Esophagus muscularis mucosa (tissue), 4 donors: Measurements from ENCODE around the gene HOXC9.

Experiments used
- EP300 ChIP-seq: sonication (generic); formaldehyde crosslinking; IDR thresholded peaks from one replicate; pipeline ENCODE4 v1.6.1; 2017; ENCODE audit warnings: antibody characterized with exemption
- POLR2A ChIP-seq: fragments of 450-650 bp; IDR thresholded peaks from one replicate; pipeline ENCODE4 v1.6.1; 2017; ENCODE audit warnings: antibody characterized with exemption, moderate library complexity, mild to moderate bottlenecking, low read depth
- POLR2AphosphoS5 ChIP-seq, 2 donors: sonication (generic); formaldehyde crosslinking; IDR thresholded peaks; one replicate each; pipeline ENCODE4 v1.6.1; 2017; ENCODE audit warnings: antibody characterized with exemption in 2 of 2
- TF ChIP-seq, protein P1 (sequence below), 3 experiments: fragments of 200-600 bp in 2 of 3; fragments of 450-650 bp in 1 of 3; sonication (generic) in 2 of 3; IDR thresholded peaks; one replicate each; pipeline ENCODE4 v1.5.1; 2017 to 2019; ENCODE audit warnings: antibody characterized with exemption in 3 of 3, mild to moderate bottlenecking in 2 of 3, moderate library complexity in 1 of 3

DNA sequence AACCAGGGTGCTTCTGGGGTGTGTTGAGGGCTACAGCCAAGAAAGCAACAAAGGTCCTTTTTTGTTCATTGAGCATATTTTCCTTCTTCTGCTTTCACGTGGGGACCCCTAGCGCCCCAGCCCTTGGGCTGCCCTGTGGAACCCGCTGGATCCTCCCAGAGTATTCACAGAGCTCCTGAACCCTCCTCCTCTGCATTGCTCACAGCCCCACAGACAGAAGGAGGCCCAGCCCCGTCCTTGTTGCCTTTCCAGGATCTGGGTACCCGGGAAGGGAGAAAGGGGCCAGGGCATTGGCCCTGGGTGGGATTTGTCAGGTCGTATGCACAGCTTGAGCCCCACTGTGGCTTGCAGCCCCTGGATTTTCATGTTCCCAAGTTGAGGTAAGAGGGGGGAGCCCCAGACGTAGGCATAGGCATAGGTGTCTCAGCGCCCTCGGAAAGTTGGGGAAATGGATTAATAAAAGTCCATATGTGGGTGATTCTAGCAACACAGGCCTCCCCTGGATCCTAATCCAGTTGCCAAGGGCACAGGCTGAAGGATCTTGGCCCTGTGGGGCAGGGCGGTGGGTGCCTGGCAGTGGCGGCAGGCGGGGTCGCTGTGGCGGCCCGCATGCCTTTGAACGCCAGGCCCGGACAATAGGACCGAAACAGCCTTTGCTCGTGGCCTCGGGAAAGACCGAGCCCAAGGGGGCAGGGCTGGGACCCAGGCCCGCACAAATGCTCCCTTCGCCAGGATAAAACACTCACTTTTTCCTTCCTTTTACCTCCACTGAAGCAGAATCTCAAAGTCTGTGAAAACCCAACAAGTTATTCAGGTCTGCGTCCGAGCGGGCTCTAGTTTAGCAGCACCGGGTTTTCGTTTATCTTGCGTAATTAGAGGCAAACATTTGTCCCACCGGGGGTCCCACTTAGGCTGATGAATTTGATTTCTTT lies 18.1 kb upstream of the HOXC9 start:
- TF ChIP-seq POLR2A (no peak), EP300 (no peak), POLR2AphosphoS5 (IDR thresholded peaks at IDR 0.05) (no peak)
- TF ChIP-seq, protein P1, sequence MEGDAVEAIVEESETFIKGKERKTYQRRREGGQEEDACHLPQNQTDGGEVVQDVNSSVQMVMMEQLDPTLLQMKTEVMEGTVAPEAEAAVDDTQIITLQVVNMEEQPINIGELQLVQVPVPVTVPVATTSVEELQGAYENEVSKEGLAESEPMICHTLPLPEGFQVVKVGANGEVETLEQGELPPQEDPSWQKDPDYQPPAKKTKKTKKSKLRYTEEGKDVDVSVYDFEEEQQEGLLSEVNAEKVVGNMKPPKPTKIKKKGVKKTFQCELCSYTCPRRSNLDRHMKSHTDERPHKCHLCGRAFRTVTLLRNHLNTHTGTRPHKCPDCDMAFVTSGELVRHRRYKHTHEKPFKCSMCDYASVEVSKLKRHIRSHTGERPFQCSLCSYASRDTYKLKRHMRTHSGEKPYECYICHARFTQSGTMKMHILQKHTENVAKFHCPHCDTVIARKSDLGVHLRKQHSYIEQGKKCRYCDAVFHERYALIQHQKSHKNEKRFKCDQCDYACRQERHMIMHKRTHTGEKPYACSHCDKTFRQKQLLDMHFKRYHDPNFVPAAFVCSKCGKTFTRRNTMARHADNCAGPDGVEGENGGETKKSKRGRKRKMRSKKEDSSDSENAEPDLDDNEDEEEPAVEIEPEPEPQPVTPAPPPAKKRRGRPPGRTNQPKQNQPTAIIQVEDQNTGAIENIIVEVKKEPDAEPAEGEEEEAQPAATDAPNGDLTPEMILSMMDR (IDR thresholded peaks at IDR 0.05), result no peak
